B cell (primary cell): ENCODE results near the gene KCNH3. TPM values are rescaled to one million over a fixed set of nuclear protein-coding genes. Genes with fewer than 3 reads are reported as not detected.

Source experiments
- ATAC-seq: fragments of 200-7000 bp; cut with Tn5 transposase; one replicate; pipeline ENCODE4 v1.10.0; 2021; ENCODE audit warnings: low read depth, mild to moderate bottlenecking, moderate number of reproducible peaks, moderate library complexity
- CTCF ChIA-PET: fragments of 350-600 bp; sonication (Branson Sonifier 250); formaldehyde crosslinking; loops from one replicate; lab custom pipeline; 2021; ENCODE audit warnings: antibody characterized with exemption, inconsistent platforms; lab: Charles Lee
- POLR2A ChIA-PET: fragments of 350-600 bp; sonication (Branson Sonifier 250); formaldehyde crosslinking; loops from one replicate; lab custom pipeline; 2021; ENCODE audit warnings: antibody characterized with exemption; lab: Charles Lee
- DNase-seq: peaks from one replicate; pipeline ENCODE4 v3.0.0; 2013
- H2AFZ ChIP-seq: 2 replicates; pipeline ENCODE4 v1.6.1; 2012; ENCODE audit warnings: mild to moderate bottlenecking, low read depth, low read length; ENCODE audit not compliant: insufficient read depth, poor library complexity, severe bottlenecking
- H3K27ac ChIP-seq, 2 donors: 1 replicate in 1 of 2; 2 replicates in 1 of 2; pipeline ENCODE4 v1.5.1; 2012 to 2013; ENCODE audit warnings: low read length in 2 of 2, mild to moderate bottlenecking in 2 of 2, moderate library complexity in 1 of 2
- H3K27me3 ChIP-seq, 4 experiments: fragments of 200-600 bp in 1 of 4; sonication (generic) in 1 of 4; replicated peaks in 1 of 4; 1 replicate in 2 of 4; 2 replicates in 2 of 4; pipeline versions ENCODE4 v1.6.1 to v1.7.0; 2013 to 2016; ENCODE audit warnings: low read length in 3 of 4, mild to moderate bottlenecking in 2 of 4, mixed read lengths in 1 of 4, moderate library complexity in 1 of 4; ENCODE audit not compliant: insufficient read depth in 4 of 4, control insufficient read depth in 3 of 4; ENCODE audit errors: control extremely low read depth in 1 of 4
- H3K36me3 ChIP-seq, 2 experiments: replicated peaks in 1 of 2; 1 replicate in 1 of 2; 2 replicates in 1 of 2; pipeline versions ENCODE4 v1.6.1 to v1.7.1; 2013; ENCODE audit warnings: low read length in 1 of 2; ENCODE audit not compliant: insufficient read depth in 2 of 2, control insufficient read depth in 1 of 2; ENCODE audit errors: control extremely low read depth in 1 of 2, extremely low read depth in 1 of 2
- H3K4me1 ChIP-seq, 2 donors: fragments of 200-600 bp in 1 of 2; sonication (generic) in 1 of 2; 1 replicate in 1 of 2; 2 replicates in 1 of 2; pipeline versions ENCODE4 v1.5.1 to v1.6.1; 2013 to 2017; ENCODE audit warnings: low read length in 2 of 2; ENCODE audit not compliant: control insufficient read depth in 2 of 2, insufficient read depth in 2 of 2
- H3K4me2 ChIP-seq: replicated peaks from 2 replicates; pipeline ENCODE3; 2012; ENCODE audit warnings: mild to moderate bottlenecking, low read depth, low read length; ENCODE audit not compliant: poor library complexity, severe bottlenecking
- H3K4me3 ChIP-seq, 5 experiments: fragments of 200-600 bp in 1 of 5; sonication (generic) in 1 of 5; 1 replicate in 3 of 5; 2 replicates in 2 of 5; pipeline versions ENCODE4 v1.5.1 to v1.7.0; 2011 to 2016; ENCODE audit warnings: low read length in 4 of 5, mild to moderate bottlenecking in 4 of 5, low read depth in 2 of 5, control low read depth in 1 of 5, moderate library complexity in 1 of 5; ENCODE audit not compliant: insufficient read depth in 1 of 5; ENCODE audit errors: control extremely low read depth in 1 of 5, extremely low read depth in 1 of 5
- H3K79me2 ChIP-seq: fragments of 200-600 bp; sonication (generic); one replicate; pipeline ENCODE4 v1.6.0; 2016; ENCODE audit warnings: low read length; ENCODE audit not compliant: control insufficient read depth, insufficient read depth
- H3K9ac ChIP-seq: fragments of 200-600 bp; sonication (generic); 2 replicates; pipeline ENCODE4 v1.6.1; 2017; ENCODE audit warnings: mild to moderate bottlenecking, low read length, moderate library complexity
- H3K9me3 ChIP-seq, 3 donors: one replicate each; pipeline versions ENCODE4 v1.6.1 to v1.7.1; 2013; ENCODE audit warnings: low read length in 2 of 3; ENCODE audit not compliant: control insufficient read depth in 2 of 3, insufficient read depth in 1 of 3; ENCODE audit errors: control extremely low read depth in 1 of 3
- H4K20me1 ChIP-seq: 2 replicates; pipeline ENCODE4 v1.6.0; 2012; ENCODE audit warnings: mild to moderate bottlenecking, low read length; ENCODE audit not compliant: insufficient read depth, control insufficient read depth, poor library complexity, severe bottlenecking
- H3K27ac Mint-ChIP-seq: one replicate; pipeline ENCODE4 v1.8.0; 2021; ENCODE audit warnings: mixed read lengths
- H3K27me3 Mint-ChIP-seq: one replicate; pipeline ENCODE4 v1.8.0; 2021; ENCODE audit warnings: mixed read lengths
- H3K4me1 Mint-ChIP-seq: one replicate; pipeline ENCODE4 v1.8.0; 2021; ENCODE audit warnings: mixed read lengths
- H3K4me3 Mint-ChIP-seq: one replicate; pipeline ENCODE4 v1.8.0; 2021; ENCODE audit warnings: mixed read lengths
- H3K9me3 Mint-ChIP-seq: one replicate; pipeline ENCODE4 v1.8.0; 2022; ENCODE audit warnings: mixed read lengths; ENCODE audit not compliant: insufficient read depth
- EZH2 ChIP-seq: IDR thresholded peaks from 2 replicates; pipeline ENCODE4 v1.6.1; 2012; ENCODE audit warnings: borderline replicate concordance, low read depth, mild to moderate bottlenecking, moderate library complexity, low read length; ENCODE audit not compliant: insufficient read depth, poor library complexity, severe bottlenecking
- whole genome bisulfite sequencing: methylation state at CpG from one replicate; pipeline ENCODE4 v1.1.5; 2013; ENCODE audit warnings: missing lambda C conversion rate; ENCODE audit not compliant: insufficient coverage; 5-methylcytosine and 5-hydroxymethylcytosine counted together
- intact Hi-C: fragments of 100-400 bp; cut with micrococcal nuclease; formaldehyde crosslinking; loops from one replicate; pipeline ENCODE4 v1.10.0; 2022
- polyA plus RNA-seq: library from polyadenylated mRNA; depleted of rRNA; stranded (reverse); fragments of >200 nt; gene quantifications from 2 replicates; pipeline ENCODE4 v1.2.3, GENCODE V29; 2012
- total RNA-seq, 2 donors: library from RNA; stranded (reverse); fragments of 120-200 nt in 1 of 2; gene quantifications; 1 replicate in 1 of 2; 2 replicates in 1 of 2; pipeline versions ENCODE4 v1.2.3 to v1.2.4, GENCODE V29; 2013 to 2022
- TF ChIP-seq, protein P1 (sequence below): fragments of 200-600 bp; IDR thresholded peaks from one replicate; pipeline ENCODE4 v1.8.0; 2022; ENCODE audit warnings: antibody characterized with exemption, mild to moderate bottlenecking

The KCNH3 gene
- total and polyA plus RNA-seq, 2 donors (not counting 1 experiment from before 2014, with no cell fraction given) = 0.49 to 0.54 TPM

DNA sequence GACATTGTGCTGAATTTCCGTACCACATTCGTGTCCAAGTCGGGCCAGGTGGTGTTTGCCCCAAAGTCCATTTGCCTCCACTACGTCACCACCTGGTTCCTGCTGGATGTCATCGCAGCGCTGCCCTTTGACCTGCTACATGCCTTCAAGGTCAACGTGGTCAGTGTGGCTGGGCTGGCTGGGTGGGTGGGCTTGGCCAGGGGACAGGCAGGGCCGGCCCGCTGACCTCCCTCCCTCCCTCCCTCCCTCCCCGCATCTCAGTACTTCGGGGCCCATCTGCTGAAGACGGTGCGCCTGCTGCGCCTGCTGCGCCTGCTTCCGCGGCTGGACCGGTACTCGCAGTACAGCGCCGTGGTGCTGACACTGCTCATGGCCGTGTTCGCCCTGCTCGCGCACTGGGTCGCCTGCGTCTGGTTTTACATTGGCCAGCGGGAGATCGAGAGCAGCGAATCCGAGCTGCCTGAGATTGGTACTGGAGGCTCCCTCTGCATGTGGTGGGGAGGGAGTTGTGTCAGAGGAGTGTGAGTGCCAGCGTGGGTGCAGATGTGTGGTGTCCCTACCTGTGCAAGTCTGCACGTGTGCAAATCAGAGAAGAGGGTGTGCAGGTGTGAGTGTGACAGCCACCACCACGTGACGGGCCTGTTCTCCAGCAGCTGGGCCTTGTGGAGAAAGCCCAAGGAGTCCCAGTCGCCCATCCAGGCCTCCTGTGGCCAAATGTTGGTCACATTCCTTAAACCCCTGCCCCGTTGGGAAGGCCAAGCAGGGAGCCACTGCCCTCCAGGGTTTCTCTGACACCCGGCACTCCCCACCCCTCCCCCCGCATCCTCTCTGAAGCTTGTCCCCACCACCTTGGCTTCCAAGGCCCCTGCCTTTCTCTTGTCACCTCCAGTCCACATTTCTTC lies 5.3 kb downstream of the KCNH3 start:
- 60% methylated on average over 37 of the region's 39 CpGs for WGBS
- Histone ChIP-seq H3K4me3 (no peak overlapping the region), H3K27ac (no peak overlapping the region), H3K79me2 (no peaks in the 10 kb centered on the region), H4K20me1 (no peaks in the 10 kb centered on the region), H2AFZ (no peak overlapping the region), H3K4me2 (no peak overlapping the region), H3K9ac (no peak overlapping the region), H3K27me3 (peaks cover 0 to 53% (median 22%) of the 10 kb centered on the region in 4 experiments), H3K4me1 (peaks cover 26 to 34% of the 10 kb centered on the region in 2 donors), H3K36me3 (no peaks in the 10 kb centered on the region), H3K9me3 (peaks cover 0 to 7% (median 0%) of the 10 kb centered on the region in 3 donors)
- POLR2A ChIA-PET = no interaction called here
- DNase-seq (peak; percentile 20), ATAC-seq (no peak)
- intact Hi-C loops = no loop called here
- Mint-ChIP-seq H3K27me3 (peaks cover 41% of the 10 kb centered on the region), H3K4me3 (no peak overlapping the region), H3K9me3 (no peaks in the 10 kb centered on the region), H3K27ac (no peak overlapping the region), H3K4me1 (peaks cover 31% of the 10 kb centered on the region)
- CTCF ChIA-PET = interaction anchor here (0.7 to 1.4 kb wide), 3 partner anchors 9 to 186 kb away, joined by 3 to 7 read pairs (median 6); no protein-coding TSS in a partner anchor
- TF ChIP-seq, protein P1, sequence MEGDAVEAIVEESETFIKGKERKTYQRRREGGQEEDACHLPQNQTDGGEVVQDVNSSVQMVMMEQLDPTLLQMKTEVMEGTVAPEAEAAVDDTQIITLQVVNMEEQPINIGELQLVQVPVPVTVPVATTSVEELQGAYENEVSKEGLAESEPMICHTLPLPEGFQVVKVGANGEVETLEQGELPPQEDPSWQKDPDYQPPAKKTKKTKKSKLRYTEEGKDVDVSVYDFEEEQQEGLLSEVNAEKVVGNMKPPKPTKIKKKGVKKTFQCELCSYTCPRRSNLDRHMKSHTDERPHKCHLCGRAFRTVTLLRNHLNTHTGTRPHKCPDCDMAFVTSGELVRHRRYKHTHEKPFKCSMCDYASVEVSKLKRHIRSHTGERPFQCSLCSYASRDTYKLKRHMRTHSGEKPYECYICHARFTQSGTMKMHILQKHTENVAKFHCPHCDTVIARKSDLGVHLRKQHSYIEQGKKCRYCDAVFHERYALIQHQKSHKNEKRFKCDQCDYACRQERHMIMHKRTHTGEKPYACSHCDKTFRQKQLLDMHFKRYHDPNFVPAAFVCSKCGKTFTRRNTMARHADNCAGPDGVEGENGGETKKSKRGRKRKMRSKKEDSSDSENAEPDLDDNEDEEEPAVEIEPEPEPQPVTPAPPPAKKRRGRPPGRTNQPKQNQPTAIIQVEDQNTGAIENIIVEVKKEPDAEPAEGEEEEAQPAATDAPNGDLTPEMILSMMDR = no peak
- TF ChIP-seq EZH2 = no peak

DNA sequence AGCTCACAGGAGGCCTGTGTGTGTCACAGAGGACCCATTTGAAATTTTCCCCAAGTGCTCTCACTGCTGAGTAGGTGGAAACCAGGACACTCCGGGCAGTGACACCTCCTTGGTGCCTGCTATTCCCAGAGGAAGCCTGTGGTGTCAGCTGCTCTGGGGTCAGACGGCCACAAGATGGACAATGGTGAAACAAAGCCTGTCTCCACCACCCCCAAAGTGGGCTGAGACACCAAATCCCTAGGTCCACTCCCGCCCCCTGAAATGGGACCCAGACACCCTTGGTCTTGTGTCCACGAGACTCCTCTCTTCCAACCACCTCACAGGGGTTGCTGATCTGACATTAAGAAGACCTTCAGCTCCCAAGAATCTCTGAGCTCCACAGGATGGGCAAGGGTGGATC lies 7.0 kb downstream of the KCNH3 start:
- H3K79me2 ChIP-seq = no peaks in the 10 kb centered on the region
- H4K20me1 ChIP-seq = no peaks in the 10 kb centered on the region
- Mint-ChIP-seq H3K9me3 (no peaks in the 10 kb centered on the region), H3K4me1 (peaks cover 20% of the 10 kb centered on the region), H3K27ac (no peak overlapping the region), H3K27me3 (peaks cover 37% of the 10 kb centered on the region), H3K4me3 (no peak overlapping the region)
- no peak for DNase-seq
- H2AFZ ChIP-seq = no peak overlapping the region
- no peak overlapping the region for H3K9ac ChIP-seq
- H3K4me1 ChIP-seq = peaks cover 13 to 22% of the 10 kb centered on the region in 2 donors
- no peak overlapping the region for H3K4me2 ChIP-seq
- WGBS = 93% methylated on average over 4 of the region's 4 CpGs
- peaks cover 0 to 49% (median 14%) of the 10 kb centered on the region in 4 experiments for H3K27me3 ChIP-seq
- no peaks in the 10 kb centered on the region for H3K9me3 ChIP-seq
- H3K36me3 ChIP-seq = no peaks in the 10 kb centered on the region
- H3K27ac ChIP-seq = no peak overlapping the region
- no peak for TF ChIP-seq EZH2
- TF ChIP-seq, protein P1 = no peak
- intact Hi-C loops = no loop called here
- H3K4me3 ChIP-seq = no peak overlapping the region
- ChIA-PET CTCF (interaction anchor here (0.8 to 1.4 kb wide), 2 partner anchors 187 to 555 kb away, joined by 4 to 7 read pairs; no protein-coding TSS in a partner anchor), POLR2A (no interaction called here)
- ATAC-seq = no peak
